ENCODE data around the gene AP2M1. TPM values are rescaled to one million over a fixed set of nuclear protein-coding genes. Genes with fewer than 3 reads are reported as not detected.
A peak's percentile ranks its signal among the peaks of the same experiment; 100 is the strongest.
"Not testable (repeated sequence)": the region's sequence is repeated elsewhere in the genome, so short reads cannot be mapped to it uniquely, and the experiment has no call there.

AP2M1 gene
- 110 and 117 TPM in 2 replicates for total RNA-seq (2014; rRNA removed; shearing (Covaris generic))
- polyA plus RNA-seq (2014; cell fraction: nucleus; rRNA removed) = 119 and 125 TPM in 2 replicates

- peak; percentile 95 for DNase-seq (ENCODE audit: extremely low read depth, low read depth)
Observed at GRCh38 chr3:184174646-184175492, at the start of gene AP2M1. TSS of gene AP2M1 (plus strand) at chr3:184174855. CDS start at chr3:184176994, 2,139 bp downstream.

- DNase-seq (ENCODE audit: extremely low read depth, low read depth) = no peak
Observed at GRCh38 chr3:184126006-184126405, 48.6 kb upstream of the AP2M1 start.

- DNase-seq (ENCODE audit: extremely low read depth, low read depth) = no peak
Observed at GRCh38 chr3:184129012-184129411, 45.6 kb upstream of the AP2M1 start.

GRCh38 chr3:184132945-184133344 is 41.7 kb upstream of the AP2M1 start:
- DNase-seq (ENCODE audit: extremely low read depth, low read depth) = no peak

- peak; percentile 66 for DNase-seq (ENCODE audit: extremely low read depth, low read depth)
Observed at GRCh38 chr3:184133840-184134745, 40.6 kb upstream of the AP2M1 start.

- no peak for DNase-seq (ENCODE audit: extremely low read depth, low read depth)
Observed at GRCh38 chr3:184134746-184135148, 39.9 kb upstream of the AP2M1 start.

GRCh38 chr3:184135149-184135910 is 39.3 kb upstream of the AP2M1 start, which contains the start of gene EIF2B5:
TSS of gene EIF2B5 (plus strand) at chr3:184135358. CDS start at chr3:184135386, 28 bp downstream.
- peak; percentile 89 for DNase-seq (ENCODE audit: extremely low read depth, low read depth)

- DNase-seq (ENCODE audit: extremely low read depth, low read depth) = no peak
Observed at GRCh38 chr3:184135911-184136260, 38.8 kb upstream of the AP2M1 start.

- DNase-seq (ENCODE audit: extremely low read depth, low read depth) = no peak
Observed at GRCh38 chr3:184140436-184140835, 34.2 kb upstream of the AP2M1 start.

GRCh38 chr3:184142199-184142598 is 32.5 kb upstream of the AP2M1 start:
- no peak for DNase-seq (ENCODE audit: extremely low read depth, low read depth)

GRCh38 chr3:184143327-184143726 is 31.3 kb upstream of the AP2M1 start:
- no peak for DNase-seq (ENCODE audit: extremely low read depth, low read depth)

- DNase-seq (ENCODE audit: extremely low read depth, low read depth) = no peak
Observed at GRCh38 chr3:184144505-184144904, 30.1 kb upstream of the AP2M1 start.

GRCh38 chr3:184145111-184145524 is 29.5 kb upstream of the AP2M1 start:
- no peak for DNase-seq (ENCODE audit: extremely low read depth, low read depth)

GRCh38 chr3:184145751-184146270 is 28.8 kb upstream of the AP2M1 start:
- no peak for DNase-seq (ENCODE audit: extremely low read depth, low read depth)

- DNase-seq (ENCODE audit: extremely low read depth, low read depth) = no peak
Observed at GRCh38 chr3:184148076-184148475, 26.6 kb upstream of the AP2M1 start.

GRCh38 chr3:184149123-184149522 is 25.5 kb upstream of the AP2M1 start:
- DNase-seq (ENCODE audit: extremely low read depth, low read depth) = no peak

GRCh38 chr3:184149770-184150169 is 24.9 kb upstream of the AP2M1 start:
- not testable (repeated sequence) for DNase-seq (ENCODE audit: extremely low read depth, low read depth)

- DNase-seq (ENCODE audit: extremely low read depth, low read depth) = peak; percentile 41
Observed at GRCh38 chr3:184154885-184155643, 19.6 kb upstream of the AP2M1 start, which contains the start of gene DVL3. TSS of gene DVL3 (plus strand) at chr3:184155377. CDS start at chr3:184155636, 259 bp downstream.

Data from NCI-H460 (cell line).